Measurements from ENCODE around the gene NOLC1.

NOLC1 gene

DNA sequence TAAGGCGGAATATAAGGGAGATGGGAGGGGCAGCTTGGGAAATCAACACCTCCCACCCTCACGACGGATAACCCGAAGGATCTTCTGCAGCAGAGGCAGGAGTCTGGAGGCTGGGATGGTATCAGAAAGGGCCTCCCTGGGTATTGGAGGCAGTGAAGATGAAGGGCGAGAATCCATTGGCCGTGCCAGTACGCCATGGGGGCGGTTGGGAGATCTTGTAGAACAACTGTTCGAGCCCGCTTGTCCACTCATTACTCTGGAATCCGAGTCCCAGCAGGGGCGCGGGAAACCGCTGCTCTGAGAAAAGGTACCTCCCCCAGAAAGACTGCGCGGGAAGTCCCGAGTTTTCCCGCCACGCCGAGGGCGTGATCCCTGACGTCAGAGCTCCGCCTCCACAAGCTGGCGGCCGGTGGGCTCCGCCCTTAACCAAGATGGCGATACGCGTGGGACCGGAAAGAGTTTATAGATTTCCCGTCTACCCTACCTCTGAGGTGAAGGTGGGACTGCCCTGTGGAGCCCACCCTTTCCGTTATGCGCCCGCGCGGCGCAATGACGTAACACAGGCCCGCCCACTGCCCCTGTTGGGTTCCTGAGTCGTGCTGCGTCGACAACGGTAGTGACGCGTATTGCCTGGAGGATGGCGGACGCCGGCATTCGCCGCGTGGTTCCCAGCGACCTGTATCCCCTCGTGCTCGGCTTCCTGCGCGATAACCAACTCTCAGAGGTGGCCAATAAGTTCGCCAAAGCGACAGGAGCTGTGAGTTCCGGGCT lies at the start of gene NOLC1:
Gene NOLC1 (plus strand): TSS at position 616 of the 771 bp plus-strand sequence. CDS start 22 bp downstream, at position 638.
- peak; percentile 98 to 99 (median 99) for DNase-seq (ENCODE audit: low read depth in 3 of 3, low spot score in 1 of 3)

DNA sequence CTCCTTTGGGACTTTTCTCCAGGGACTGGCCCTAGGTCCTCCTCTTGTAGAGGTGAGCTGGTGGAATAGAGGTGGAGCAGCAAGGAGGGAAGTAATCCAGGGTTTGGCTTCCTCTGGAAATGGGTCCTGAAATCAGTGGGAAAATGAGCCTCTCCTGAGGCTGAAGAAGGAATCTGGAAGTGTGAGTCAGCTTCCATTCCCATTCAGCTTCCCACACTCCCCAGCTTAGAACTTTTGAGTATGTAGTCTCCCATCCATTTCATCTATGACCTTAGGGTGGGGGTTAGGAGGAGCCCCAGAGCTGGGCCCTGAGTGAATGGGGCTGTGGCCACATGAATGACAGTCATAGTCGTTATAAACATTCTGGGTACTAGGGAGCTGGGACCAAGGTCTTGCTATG lies 49.8 kb upstream of the NOLC1 start:
- no peak for DNase-seq (ENCODE audit: low read depth in 3 of 3, low spot score in 1 of 3)

DNA sequence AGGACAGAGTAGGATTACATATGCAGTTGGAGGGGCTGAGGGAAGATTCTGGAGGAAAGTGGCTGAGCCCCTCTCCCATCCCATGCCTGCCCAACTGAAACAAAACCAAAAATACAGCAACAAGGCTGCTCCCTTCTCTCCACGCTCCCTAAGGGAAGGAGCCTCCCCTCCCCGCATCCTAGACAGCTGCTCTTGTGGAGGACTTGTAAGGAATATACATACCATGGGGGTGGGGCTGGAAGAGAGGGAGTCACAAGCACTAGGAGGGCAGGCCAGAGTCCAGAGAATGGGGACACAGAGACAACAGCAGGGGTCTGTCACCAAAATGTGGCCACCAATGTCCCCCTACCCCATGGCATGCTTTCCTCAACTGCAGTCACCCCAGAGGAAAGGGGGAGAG lies 45.2 kb upstream of the NOLC1 start:
- no peak for DNase-seq (ENCODE audit: low read depth in 3 of 3, low spot score in 1 of 3)

DNA sequence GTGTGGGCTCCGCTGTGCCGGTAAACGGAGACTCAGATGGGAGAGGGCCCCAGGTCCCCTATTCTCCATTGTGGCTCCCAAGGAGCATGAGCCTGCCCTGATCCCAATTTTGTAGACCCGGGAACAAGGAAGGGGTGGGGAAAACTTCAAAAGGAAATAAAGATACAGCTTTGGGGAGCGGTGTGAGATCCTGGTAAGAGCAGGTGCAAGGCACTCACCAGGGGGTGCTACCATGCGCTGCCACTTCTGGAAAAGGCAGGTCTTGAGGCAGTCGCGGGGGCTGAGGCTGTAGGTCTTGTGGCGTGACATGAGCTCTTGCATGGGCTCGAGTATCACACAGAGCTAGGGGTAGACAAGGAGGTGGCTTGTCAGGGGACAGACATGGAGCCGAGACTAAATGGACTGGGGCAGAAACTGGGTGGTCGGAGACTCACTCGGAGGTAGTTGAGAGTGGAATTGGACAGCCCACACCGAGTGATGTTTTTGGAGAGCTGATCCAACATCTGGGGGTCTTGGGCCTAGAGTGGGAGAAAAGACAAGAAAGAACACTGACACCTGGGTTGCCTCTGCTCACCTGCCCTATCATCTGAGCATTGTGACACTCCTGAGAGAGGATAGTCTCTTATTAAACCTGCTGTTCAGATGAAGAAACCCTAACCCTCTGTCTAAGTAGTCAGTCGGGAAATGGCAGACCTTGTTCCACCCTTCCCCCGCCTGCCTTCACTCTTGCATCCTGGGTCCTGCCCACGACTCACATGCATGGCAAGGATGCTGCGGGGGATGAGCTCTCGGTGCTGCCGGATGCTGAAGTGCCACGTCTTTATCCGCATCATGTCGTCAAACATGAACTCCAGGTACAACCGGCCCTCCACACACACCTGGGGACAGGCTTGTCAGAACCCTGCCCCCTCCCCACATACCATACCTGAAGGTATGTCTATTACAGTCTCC lies 42.7 kb upstream of the NOLC1 start:
- DNase-seq (ENCODE audit: low read depth in 3 of 3, low spot score in 1 of 3), result no peak

DNA sequence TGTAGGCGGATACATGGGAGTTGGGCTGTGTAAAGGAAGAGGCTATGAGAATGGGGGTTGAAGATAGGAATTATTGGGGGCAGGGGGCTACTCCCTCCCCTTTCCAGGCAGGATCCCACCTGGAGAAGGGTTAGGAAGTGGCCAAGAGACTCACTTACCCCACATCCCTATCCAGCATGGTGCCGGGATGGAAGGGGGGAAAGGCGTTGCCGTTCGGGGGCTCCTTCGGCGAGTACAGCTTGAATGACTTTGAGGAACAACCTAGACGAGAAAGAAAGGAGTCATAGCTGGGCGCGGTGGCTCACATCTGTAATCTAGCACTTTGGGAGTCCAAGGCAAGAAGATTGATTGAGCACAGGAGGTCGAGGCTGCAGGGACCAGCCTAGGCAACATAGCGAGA lies 40.9 kb upstream of the NOLC1 start:
- DNase-seq (ENCODE audit: low read depth in 3 of 3, low spot score in 1 of 3), result no peak

DNA sequence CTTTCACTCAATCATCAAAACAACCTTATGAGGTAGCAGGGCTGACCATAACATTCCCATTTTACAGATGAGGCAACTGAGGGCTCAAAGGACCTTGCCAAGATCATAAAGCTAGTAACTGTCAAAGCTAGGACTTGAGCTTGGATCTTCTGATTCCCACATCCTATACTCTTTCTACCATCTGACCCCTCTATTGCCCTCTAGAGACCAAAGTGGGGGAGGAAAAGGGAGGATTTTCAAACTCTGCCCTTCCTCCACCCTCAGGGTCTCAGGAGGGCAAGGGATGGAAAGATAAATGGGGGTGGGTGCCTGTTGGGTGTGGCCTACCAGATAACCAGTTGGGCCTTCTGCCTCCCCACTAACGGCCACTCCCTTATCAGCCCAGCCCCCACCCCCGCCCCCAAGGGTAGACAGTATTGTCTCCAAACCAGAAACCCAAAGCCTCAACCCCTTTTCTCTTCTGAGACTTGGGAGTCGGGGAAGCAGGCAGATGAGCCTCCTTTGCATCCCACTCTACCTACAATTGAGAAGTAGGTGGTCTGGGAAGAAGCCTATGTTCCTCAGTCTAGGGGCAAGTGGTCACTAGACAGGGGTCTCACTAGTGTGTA lies 39.9 kb upstream of the NOLC1 start:
- DNase-seq (ENCODE audit: low read depth in 3 of 3, low spot score in 1 of 3), result no peak

DNA sequence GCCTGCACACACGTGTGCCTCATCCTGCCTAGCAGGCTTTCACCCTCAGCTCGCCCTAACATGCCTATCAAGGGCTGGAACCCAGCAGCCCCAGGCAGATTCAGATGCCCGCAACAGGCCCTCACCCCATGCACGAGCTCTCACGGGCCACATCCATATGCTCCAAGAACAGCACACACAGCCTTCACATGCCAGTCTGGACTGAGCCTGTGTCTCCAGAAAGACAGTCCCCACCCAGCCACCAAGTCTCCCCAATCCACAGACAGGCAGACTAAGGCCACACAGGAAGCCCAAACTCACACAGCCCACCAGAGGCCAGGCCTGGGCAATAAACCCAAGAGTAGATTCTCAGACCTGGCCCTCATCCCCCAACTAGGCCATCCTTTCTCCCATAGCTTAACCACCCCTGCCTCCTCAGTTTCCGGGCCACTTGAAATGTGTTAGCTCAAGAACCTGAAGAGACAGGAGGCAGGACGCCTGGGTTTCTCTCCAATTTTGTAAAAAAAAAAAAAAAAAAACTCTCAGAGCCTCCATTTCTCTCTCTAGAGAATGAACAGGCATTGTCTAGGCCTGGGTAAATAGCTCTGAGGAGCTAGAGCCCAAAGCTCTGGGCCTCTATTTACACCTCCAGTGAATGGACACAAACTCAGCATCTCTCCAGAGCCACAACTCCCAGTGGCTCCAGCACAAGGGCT lies 38.8 kb upstream of the NOLC1 start:
- no peak for DNase-seq (ENCODE audit: low read depth in 3 of 3, low spot score in 1 of 3)

DNA sequence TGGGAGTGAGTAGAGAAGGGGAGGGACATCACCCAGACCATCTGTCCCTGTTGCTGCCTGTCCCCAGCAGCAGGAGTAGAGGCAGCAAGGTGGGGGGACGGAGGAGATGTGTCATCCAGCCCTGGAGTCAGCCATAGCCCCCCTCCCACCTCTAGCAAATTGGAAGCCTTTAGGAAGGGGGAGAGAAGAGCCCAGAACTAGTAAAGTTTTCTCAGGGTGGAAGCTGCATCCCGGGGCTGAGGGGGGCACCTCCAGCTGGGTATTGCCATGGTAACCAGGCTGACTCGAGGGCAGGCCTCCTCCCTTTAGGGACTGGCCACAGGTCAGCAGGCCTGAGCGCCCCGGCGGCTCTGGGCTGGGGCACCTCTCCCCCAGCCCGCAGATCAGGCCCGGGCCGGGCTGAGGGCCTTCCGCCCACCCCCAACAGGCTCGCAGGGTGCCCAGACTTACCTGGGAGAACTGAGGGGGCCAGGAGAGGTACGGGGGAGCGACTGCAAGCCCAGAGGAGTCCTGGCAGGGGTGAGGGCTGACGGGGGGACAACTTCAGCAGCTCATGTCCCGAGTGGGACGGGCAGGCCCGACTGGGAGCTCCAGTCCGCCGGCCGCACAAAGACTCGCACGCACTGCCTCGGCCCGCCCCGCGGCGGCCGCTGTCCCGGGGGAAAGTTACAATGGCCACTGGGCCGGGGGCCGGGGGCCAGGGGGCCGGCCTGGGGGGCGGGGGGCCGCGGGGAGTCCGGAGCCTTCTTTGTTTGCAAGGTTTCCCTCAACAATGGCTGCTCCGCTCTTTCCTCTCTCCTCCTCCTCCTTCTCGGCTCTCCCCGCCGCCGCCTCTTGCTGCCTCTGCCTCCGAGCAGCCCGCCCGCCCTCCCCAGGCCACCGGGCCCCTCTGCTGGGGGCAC lies 38.0 kb upstream of the NOLC1 start:
- no peak for DNase-seq (ENCODE audit: low read depth in 3 of 3, low spot score in 1 of 3)

DNA sequence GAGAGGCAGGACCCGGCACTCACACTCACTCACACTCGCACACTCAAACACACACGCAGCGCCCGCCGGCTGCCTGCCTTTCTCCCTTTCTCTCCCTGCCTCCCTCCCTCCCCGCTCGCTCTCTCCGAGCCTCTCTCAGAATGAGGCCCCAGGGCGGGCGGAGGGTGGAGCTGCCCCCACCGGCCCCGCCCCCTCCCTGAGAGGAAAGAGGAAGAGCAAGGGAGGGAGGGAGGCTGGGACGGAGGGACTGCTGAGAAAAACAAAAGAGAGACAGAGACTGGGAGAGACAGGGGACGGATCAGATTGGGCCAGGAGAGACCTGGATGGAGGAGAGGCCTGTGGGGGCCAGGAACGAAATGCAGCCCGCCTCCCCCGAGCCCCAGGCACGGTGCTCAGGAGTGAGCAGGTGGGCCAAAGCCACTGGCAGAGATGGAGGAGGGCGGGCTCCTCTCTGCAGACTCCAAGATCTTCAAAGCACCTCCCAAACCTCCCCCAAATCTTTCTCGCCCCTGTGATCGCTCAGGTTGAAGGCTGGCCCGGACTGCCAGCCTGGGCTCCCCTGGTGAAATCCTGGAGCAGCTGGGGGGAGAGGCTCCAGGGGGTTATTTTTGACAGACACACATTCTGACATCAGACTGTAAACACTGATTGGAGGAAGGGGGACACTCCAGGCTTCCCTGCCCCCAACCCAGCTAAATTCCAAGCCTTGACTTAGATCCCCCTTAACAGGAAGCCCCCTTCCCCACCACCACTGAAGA lies 37.1 kb upstream of the NOLC1 start:
- peak; percentile 49 to 85 (median 64) for DNase-seq (ENCODE audit: low read depth in 3 of 3, low spot score in 1 of 3)

DNA sequence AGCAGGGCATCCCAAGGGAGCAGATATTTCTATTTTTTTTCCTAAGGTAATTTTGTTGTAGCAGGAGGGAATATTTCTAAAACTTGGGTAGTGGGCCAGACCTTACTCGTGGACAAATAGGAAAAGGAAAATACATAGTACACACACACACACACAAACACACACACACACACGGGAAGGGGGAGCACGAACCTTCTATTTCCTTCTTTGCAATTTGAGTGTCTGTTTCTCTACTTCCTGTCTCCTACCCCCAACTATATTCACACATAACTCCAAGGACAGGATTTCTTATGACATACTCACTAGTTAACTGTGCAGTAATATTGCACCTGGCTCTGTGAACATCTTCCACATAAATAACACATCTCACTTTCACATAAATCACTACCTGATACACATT lies 36.4 kb upstream of the NOLC1 start:
- DNase-seq (ENCODE audit: low read depth in 3 of 3, low spot score in 1 of 3), result no peak

DNA sequence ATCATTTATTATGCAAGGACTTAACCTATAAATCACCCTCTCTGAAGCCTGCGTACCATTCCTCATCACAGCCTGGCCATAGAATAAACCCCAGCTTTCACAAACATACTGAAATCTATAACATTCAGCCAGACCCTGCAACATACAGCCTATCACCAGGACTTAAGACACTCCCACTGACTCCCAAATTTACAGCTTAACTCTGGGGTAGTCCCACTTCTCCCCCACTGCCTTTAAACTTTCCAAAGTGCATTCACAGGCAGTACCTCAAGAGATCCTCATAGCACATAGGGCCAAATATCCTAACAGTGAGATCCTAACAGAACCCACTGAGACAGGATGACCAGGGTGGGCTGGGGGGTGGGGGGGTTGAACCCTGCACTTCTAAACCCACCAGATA lies 35.5 kb upstream of the NOLC1 start:
- DNase-seq (ENCODE audit: low read depth in 3 of 3, low spot score in 1 of 3), result no peak

DNA sequence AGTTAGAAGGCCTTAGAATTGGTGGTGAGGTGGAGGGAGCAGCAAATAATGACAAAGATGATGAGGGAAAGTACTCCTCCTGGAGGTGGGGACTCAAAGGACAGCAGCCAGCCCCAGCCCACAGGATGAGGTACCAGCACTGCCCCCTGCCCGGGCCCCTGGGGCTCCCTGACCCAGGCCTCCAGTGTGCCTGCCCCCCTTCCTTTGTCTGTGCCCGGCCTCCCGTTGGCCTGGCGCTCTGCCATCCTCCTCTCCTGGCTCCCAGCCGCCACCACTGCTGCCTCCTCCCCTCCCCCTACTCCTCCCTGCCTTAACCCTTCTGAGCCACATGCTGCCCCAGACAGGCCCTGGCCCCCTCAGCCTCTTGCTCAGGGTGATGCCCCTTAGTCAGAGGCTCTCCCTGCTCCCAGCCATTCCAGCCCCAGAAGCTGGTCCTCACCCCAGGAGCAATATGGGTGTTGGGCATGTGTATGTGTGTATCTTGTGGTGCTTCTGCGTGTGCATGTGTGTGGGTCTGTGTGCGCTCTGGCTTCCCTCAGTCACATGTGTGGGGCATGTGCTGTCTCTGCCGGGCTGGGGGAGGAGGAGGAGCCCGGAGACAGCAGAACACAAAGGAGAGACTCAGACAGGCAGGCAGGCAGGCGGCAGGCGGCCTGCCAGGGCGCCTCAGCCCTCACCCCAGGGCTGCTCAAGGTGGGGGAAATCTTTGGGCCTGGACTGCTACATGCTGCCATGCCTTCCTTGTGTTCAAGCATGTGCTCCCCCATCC lies 34.6 kb upstream of the NOLC1 start:
- peak in 2 of 3 donors; percentile 31 to 38 for DNase-seq (ENCODE audit: low read depth in 3 of 3, low spot score in 1 of 3)

DNA sequence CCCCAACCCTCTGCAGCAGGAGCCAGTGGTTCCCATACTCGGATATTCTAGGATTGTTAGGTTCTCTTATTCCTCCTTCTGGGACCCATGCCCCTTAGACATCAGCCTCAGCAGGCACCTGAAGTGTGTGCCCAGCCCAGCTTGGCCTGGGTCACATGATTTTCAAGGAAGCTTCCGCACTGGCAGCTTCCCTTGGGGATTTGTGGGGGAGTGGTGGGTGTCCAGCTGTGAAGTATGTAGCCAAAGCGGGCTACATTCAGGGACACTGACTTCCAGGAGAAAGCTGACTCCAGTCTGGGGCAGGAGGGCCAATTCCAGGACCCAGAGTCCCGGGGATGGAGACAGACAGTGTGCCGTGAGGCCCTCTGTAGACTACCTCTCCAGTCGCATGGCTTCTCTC lies 33.3 kb upstream of the NOLC1 start:
- no peak for DNase-seq (ENCODE audit: low read depth in 3 of 3, low spot score in 1 of 3)

DNA sequence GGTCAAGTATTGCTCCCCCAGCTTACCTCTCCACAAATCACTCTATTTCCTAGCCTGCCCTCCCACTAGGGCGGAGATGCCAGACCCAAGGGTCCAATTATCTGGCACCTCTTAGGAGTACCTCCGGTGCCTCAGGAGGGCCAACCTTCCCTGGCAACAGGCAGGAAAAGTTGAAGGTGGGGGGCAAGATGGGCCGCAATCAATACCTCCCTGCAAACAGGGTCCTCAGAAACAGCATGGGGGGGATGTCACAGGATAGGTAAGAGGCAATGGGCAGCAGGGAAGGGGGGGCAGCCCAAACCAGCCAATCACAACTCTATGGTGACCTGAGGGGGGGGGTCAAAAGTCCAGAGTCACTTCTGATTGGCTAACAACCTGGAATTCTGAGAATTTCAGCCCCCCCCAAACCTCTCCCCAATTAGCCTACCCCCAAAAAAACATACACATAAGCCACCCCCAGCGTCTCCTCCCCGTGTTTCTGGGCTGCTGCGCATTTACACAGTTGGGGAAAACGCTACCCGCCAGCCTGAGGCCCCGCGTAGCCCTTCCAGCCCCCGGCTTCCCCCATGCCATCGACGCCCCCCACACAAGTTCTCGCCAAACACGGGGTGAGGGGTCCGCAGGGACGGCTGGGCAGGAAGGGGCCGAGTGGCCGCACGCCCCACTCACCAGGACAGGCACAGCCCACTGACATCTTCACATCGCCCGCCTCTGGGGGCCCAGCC lies 32.6 kb upstream of the NOLC1 start:
- DNase-seq (ENCODE audit: low read depth in 3 of 3, low spot score in 1 of 3), result no peak

DNA sequence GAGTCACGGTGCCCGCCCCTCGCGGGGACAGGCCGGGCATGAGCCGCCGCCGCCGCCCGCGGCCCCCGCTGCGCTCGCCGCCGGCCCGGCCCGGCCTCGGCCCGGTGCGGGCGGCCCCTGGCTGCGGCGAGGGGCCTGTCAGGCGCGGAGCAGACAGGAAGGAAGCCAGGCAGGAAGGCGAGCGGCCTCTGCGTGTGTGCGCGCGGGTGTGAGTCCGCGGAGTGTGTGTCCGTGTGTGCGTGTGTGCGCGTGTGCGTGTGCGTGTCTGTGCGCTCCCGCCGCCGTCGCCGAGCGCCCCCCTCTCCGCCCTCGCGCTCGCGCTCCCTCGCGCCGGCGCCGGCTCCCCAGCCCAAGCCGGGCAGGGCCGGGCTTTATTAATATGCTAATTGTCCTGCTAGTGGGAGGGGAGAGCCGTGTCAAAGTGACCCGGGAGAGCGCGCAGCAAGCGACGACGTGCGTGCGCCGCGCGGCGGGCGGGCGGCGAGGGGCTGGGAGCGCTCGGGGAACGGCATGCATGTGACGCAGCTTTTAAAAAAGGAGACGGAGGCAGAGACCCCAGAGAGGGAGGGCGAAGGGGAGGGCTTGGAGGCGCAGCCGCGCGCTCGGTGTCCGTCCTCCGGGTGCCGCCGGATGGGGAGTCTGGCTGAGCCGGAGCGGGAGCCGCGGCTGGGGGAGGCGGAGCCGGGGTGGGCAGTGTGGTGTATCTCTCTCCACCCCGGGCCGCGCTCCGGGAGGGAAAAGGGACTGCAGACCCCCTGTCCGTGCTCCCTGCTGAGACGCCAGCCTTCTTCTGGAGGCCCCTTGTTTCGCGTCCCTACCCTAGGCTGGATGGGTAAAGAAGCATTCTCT lies 31.8 kb upstream of the NOLC1 start, which contains the start of gene LDB1:
Gene LDB1 (minus strand): TSS at position 227 of the 849 bp plus-strand sequence. CDS start 258 bp downstream, outside the sequence.
- peak; percentile 31 to 53 (median 44) for DNase-seq (ENCODE audit: low read depth in 3 of 3, low spot score in 1 of 3)

DNA sequence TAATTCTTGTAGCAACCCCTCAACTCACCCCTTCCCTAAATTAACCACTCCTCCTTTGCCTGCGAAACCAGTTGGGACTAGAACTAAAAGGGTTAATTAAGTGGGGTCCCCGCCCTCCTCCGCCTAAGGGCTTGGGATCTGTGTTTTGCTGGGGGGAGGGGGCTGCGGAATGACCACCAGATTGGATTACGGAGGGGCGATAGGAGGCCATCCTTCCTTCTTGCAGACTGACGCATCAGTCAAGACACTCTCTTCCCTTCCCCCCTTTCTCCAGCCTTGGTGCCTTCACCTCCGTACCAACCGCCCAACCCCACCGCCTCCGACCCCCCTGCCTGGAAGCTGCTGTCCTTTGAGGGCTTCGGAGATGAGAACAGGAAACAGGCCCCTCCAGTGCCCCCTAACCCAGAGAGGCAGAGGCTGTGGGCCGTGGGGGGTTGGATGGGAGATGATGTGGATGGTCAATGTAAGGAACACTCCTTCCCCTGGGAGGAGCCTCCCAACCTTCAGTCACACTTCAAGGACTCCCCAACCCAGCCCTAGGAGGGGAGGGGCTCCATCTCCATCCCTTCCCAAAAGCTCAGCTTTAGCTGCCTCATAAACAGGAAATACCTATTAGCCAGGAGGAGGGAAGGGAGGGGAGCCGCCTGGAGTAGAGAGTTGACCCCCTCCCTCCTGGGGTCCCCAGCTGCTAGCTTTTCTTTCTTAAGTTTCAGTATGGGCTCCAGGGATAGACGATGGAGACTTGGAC lies 31.0 kb upstream of the NOLC1 start:
- DNase-seq (ENCODE audit: low read depth in 3 of 3, low spot score in 1 of 3), result no peak

Measured in stimulated activated CD4-positive, alpha-beta T cell treated with anti-CD3 and anti-CD28 coated beads, TNF-alpha, amount 100 ng/mL, for 1 hour (primary cell).